CD4-positive, CD25-positive, alpha-beta regulatory T cell (primary cell): Measurements from ENCODE around the gene S100PBP. TPM values are rescaled to one million over a fixed set of nuclear protein-coding genes. Genes with fewer than 3 reads are reported as not detected.

Experiments used
- ATAC-seq, 2 donors: fragments of 150-1000 bp; cut with Tn5 transposase; one replicate each; pipeline ENCODE4 v1.10.0; 2021; ENCODE audit warnings: low read depth in 2 of 2, moderate number of reproducible peaks in 2 of 2, moderate library complexity in 1 of 2
- DNase-seq, 3 donors: peaks; one replicate each; pipeline versions ENCODE4 v3.0.0 to v3.0.0-alpha.2; 2012 to 2022; ENCODE audit warnings: mixed read lengths in 1 of 3
- H3K27ac ChIP-seq: one replicate; pipeline ENCODE4 v1.7.0; 2013; ENCODE audit warnings: mild to moderate bottlenecking, low read length; ENCODE audit not compliant: insufficient read depth, poor library complexity, severe bottlenecking
- H3K27me3 ChIP-seq: one replicate; pipeline ENCODE4 v1.7.0; 2013; ENCODE audit warnings: low read length; ENCODE audit not compliant: control insufficient read depth, insufficient read depth
- H3K36me3 ChIP-seq: one replicate; pipeline ENCODE4 v1.7.0; 2013; ENCODE audit warnings: mild to moderate bottlenecking, low read length, moderate library complexity; ENCODE audit not compliant: control insufficient read depth, insufficient read depth
- H3K4me1 ChIP-seq: 2 replicates; pipeline ENCODE4 v1.7.0; 2013; ENCODE audit warnings: mild to moderate bottlenecking, low read length; ENCODE audit not compliant: insufficient read depth, control insufficient read depth, poor library complexity, severe bottlenecking
- H3K4me3 ChIP-seq: one replicate; pipeline ENCODE4 v1.7.0; 2013; ENCODE audit warnings: low read depth, mild to moderate bottlenecking, low read length, moderate library complexity
- H3K9me3 ChIP-seq, 2 experiments: 1 replicate in 1 of 2; 2 replicates in 1 of 2; pipeline ENCODE4 v1.7.0; 2013; ENCODE audit warnings: low read length in 2 of 2, mild to moderate bottlenecking in 1 of 2, moderate library complexity in 1 of 2; ENCODE audit not compliant: control insufficient read depth in 2 of 2
- H3K27ac Mint-ChIP-seq, 3 donors: one replicate each; pipeline ENCODE4 v1.8.0; 2020 to 2022; ENCODE audit warnings: mild to moderate bottlenecking in 3 of 3, mixed read lengths in 3 of 3, moderate library complexity in 2 of 3
- H3K27me3 Mint-ChIP-seq: one replicate; pipeline ENCODE4 v1.8.0; 2022; ENCODE audit warnings: mild to moderate bottlenecking, mixed read lengths
- H3K36me3 Mint-ChIP-seq: one replicate; pipeline ENCODE4 v1.8.0; 2020; ENCODE audit warnings: mixed read lengths
- H3K4me1 Mint-ChIP-seq, 4 donors: one replicate each; pipeline ENCODE4 v1.8.0; 2020 to 2022; ENCODE audit warnings: mixed read lengths in 4 of 4, mild to moderate bottlenecking in 1 of 4
- H3K4me3 Mint-ChIP-seq, 4 donors: one replicate each; pipeline ENCODE4 v1.8.0; 2020 to 2022; ENCODE audit warnings: mild to moderate bottlenecking in 4 of 4, mixed read lengths in 4 of 4, moderate library complexity in 3 of 4
- H3K9me3 Mint-ChIP-seq, 7 donors: one replicate each; pipeline ENCODE4 v1.8.0; 2020 to 2022; ENCODE audit warnings: mixed read lengths in 7 of 7, mild to moderate bottlenecking in 3 of 7, moderate library complexity in 2 of 7
- polyA plus RNA-seq, 4 donors: library from polyadenylated mRNA; unstranded; fragments of 300-500 nt; fragmentation: Illumina TruSeq; gene quantifications; one replicate each; pipeline ENCODE4 v1.2.3, GENCODE V29; 2021
- total RNA-seq: library from RNA; stranded (reverse); gene quantifications from one replicate; pipeline ENCODE4 v1.2.3, GENCODE V29; 2022

S100PBP gene
- total and polyA plus RNA-seq, 5 donors from 2014 or later, result 11.5 to 55.1 (median 12.3) TPM

DNA sequence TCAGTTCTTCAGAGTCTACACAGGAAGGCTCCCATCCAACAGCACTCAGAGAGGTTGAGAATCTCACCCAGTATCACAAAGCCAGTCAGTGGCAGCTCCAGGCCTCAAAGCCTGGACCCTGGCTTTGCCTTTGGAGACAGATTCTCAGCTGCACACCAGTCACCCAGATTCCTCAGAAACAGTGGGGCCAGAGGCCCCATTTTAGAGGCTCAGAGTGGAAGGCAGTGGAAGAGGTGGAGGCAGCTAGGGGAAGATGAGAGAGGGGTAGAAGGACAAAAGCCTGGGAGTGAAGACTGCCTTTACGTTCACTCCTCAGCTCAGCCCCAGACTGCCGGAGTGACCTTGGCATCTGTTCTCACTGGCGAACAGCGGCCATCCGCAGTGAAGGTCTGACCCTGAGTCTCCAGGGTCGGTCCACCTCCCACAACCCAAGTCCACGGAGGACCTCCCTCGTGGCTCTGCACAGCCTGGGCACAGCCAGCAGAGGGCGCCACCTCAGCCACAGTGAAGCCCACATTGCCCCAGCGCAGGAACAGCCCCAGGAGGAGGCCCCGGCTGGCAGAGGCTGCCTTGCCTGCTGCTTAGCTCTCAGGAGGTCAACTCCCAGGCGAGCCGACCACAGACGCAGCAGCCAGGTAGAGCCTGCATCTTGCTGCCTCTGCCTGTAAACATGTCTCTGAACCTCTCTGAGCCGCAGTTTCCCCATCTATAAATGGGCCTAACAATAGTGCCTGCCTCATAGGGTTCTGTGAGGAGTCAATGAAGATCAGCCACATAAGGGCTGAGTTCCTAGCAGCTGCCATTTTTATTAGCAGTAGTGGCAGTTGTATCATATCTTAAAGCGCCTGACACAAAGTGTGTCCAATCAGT lies 59.1 kb downstream of the S100PBP start:
- H3K9me3 Mint-ChIP-seq, result no peaks in the 10 kb centered on the region

GRCh38 chr1:32877211-32878110 lies 60.0 kb downstream of the S100PBP start:
- H3K36me3 Mint-ChIP-seq, result no peaks in the 10 kb centered on the region
- H3K27ac Mint-ChIP-seq, result no peak overlapping the region
- H3K9me3 Mint-ChIP-seq, result no peaks in the 10 kb centered on the region
- DNase-seq, result no peak
- Histone ChIP-seq H3K27me3 (peaks cover 9% of the 10 kb centered on the region), H3K27ac (no peak overlapping the region), H3K4me3 (no peak overlapping the region), H3K9me3 (no peaks in the 10 kb centered on the region), H3K4me1 (peaks cover 4% of the 10 kb centered on the region), H3K36me3 (no peaks in the 10 kb centered on the region)
- H3K4me3 Mint-ChIP-seq, result no peak overlapping the region
- H3K4me1 Mint-ChIP-seq, result peaks cover 0 to 13% (median 0%) of the 10 kb centered on the region in 4 donors
- no peak for ATAC-seq
- peaks cover 52% of the 10 kb centered on the region for H3K27me3 Mint-ChIP-seq

More for the DNA sequence above, 59.1 kb downstream of the S100PBP start:
- Mint-ChIP-seq H3K4me1 (peaks cover 0 to 19% (median under 1%) of the 10 kb centered on the region in 4 donors), H3K27me3 (peaks cover 52% of the 10 kb centered on the region), H3K4me3 (no peak overlapping the region), H3K36me3 (no peaks in the 10 kb centered on the region), H3K27ac (peak overlapping the region in 1 of 3 donors; percentile 62)
- no peak overlapping the region for H3K27ac ChIP-seq
- no peak overlapping the region for H3K4me3 ChIP-seq
- peak; percentile 27 to 64 (median 37) for DNase-seq
- H3K4me1 ChIP-seq, result peaks cover 6% of the 10 kb centered on the region
- no peaks in the 10 kb centered on the region for H3K36me3 ChIP-seq
- H3K9me3 ChIP-seq, result no peaks in the 10 kb centered on the region
- peak; percentile 38 to 72 for ATAC-seq
- peaks cover 14% of the 10 kb centered on the region for H3K27me3 ChIP-seq

GRCh38 chr1:32878183-32878582 lies 60.7 kb downstream of the S100PBP start:
- H3K27me3 Mint-ChIP-seq, result peaks cover 48% of the 10 kb centered on the region
- Histone ChIP-seq H3K4me1 (no peaks in the 10 kb centered on the region), H3K36me3 (no peaks in the 10 kb centered on the region), H3K4me3 (no peak overlapping the region), H3K27me3 (peaks cover 9% of the 10 kb centered on the region), H3K27ac (no peak overlapping the region), H3K9me3 (no peaks in the 10 kb centered on the region)
- no peak overlapping the region for H3K27ac Mint-ChIP-seq
- DNase-seq (no peak), ATAC-seq (no peak)
- peaks cover 0 to 10% (median 0%) of the 10 kb centered on the region in 4 donors for H3K4me1 Mint-ChIP-seq
- H3K4me3 Mint-ChIP-seq, result no peak overlapping the region
- no peaks in the 10 kb centered on the region for H3K36me3 Mint-ChIP-seq
- H3K9me3 Mint-ChIP-seq, result no peaks in the 10 kb centered on the region

- Mint-ChIP-seq H3K4me1 (peaks cover 0 to 10% (median 0%) of the 10 kb centered on the region in 4 donors), H3K27ac (no peak overlapping the region), H3K4me3 (no peak overlapping the region), H3K9me3 (no peaks in the 10 kb centered on the region), H3K27me3 (peaks cover 53% of the 10 kb centered on the region), H3K36me3 (no peaks in the 10 kb centered on the region)
- H3K9me3 ChIP-seq, result no peaks in the 10 kb centered on the region
- H3K4me1 ChIP-seq, result no peaks in the 10 kb centered on the region
- ATAC-seq (no peak), DNase-seq (no peak)
- H3K4me3 ChIP-seq, result no peak overlapping the region
- peaks cover 9% of the 10 kb centered on the region for H3K27me3 ChIP-seq
- no peak overlapping the region for H3K27ac ChIP-seq
- no peaks in the 10 kb centered on the region for H3K36me3 ChIP-seq
Measured at GRCh38 chr1:32878637-32879041, 61.2 kb downstream of the S100PBP start.

- H3K4me3 Mint-ChIP-seq, result no peak overlapping the region
- no peaks in the 10 kb centered on the region for H3K9me3 ChIP-seq
- no peaks in the 10 kb centered on the region for H3K36me3 ChIP-seq
- peaks cover 0 to 2% (median 0%) of the 10 kb centered on the region in 7 donors for H3K9me3 Mint-ChIP-seq
- no peak for DNase-seq
- no peak overlapping the region for H3K27ac Mint-ChIP-seq
- H3K27me3 Mint-ChIP-seq, result peaks cover 56% of the 10 kb centered on the region
- H3K4me1 ChIP-seq, result no peaks in the 10 kb centered on the region
- H3K27ac ChIP-seq, result no peak overlapping the region
- H3K4me1 Mint-ChIP-seq, result peaks cover 0 to 14% (median under 1%) of the 10 kb centered on the region in 4 donors
- no peaks in the 10 kb centered on the region for H3K36me3 Mint-ChIP-seq
- no peak overlapping the region for H3K4me3 ChIP-seq
- ATAC-seq, result no peak
- H3K27me3 ChIP-seq, result no peaks in the 10 kb centered on the region
Measured at GRCh38 chr1:32881291-32881690, 63.8 kb downstream of the S100PBP start.

- Mint-ChIP-seq H3K9me3 (peaks cover 0 to 2% (median 0%) of the 10 kb centered on the region in 7 donors), H3K4me1 (peaks cover 0 to 9% (median under 1%) of the 10 kb centered on the region in 4 donors), H3K4me3 (no peak overlapping the region), H3K36me3 (no peaks in the 10 kb centered on the region), H3K27ac (no peak overlapping the region), H3K27me3 (peaks cover 56% of the 10 kb centered on the region)
- Histone ChIP-seq H3K9me3 (no peaks in the 10 kb centered on the region), H3K4me3 (no peak overlapping the region), H3K4me1 (no peaks in the 10 kb centered on the region), H3K27me3 (peaks cover 2% of the 10 kb centered on the region), H3K27ac (no peak overlapping the region), H3K36me3 (no peaks in the 10 kb centered on the region)
- ATAC-seq (no peak), DNase-seq (no peak)
Measured at GRCh38 chr1:32881871-32882850, 64.7 kb downstream of the S100PBP start.
